SJCRH30 (cell line): ENCODE measurements around the gene UBAP2L. TPM values are rescaled to one million over a fixed set of nuclear protein-coding genes. Genes with fewer than 3 reads are reported as not detected.
A peak's percentile ranks its signal among the peaks of the same experiment; 100 is the strongest.

Source experiments
- DNase-seq, 2 experiments: peaks; one replicate each; pipeline ENCODE4 v3.0.0-alpha.2; 2015 to 2020
- H3K27ac ChIP-seq: fragments of 250-450 bp; sonication (Bioruptor Pico); 2 replicates; pipeline ENCODE4 v1.5.1; 2020; ENCODE audit warnings: mild to moderate bottlenecking, moderate library complexity
- H3K27me3 ChIP-seq: fragments of 250-450 bp; sonication (Bioruptor Pico); 2 replicates; pipeline ENCODE4 v1.5.1; 2020; ENCODE audit warnings: mild to moderate bottlenecking, moderate library complexity
- H3K36me3 ChIP-seq: fragments of 250-450 bp; sonication (Bioruptor Pico); 2 replicates; pipeline ENCODE4 v1.5.1; 2020; ENCODE audit warnings: mild to moderate bottlenecking, moderate library complexity
- H3K4me1 ChIP-seq: fragments of 250-450 bp; sonication (Bioruptor Pico); 2 replicates; pipeline ENCODE4 v1.5.1; 2020; ENCODE audit warnings: mild to moderate bottlenecking, moderate library complexity
- H3K4me3 ChIP-seq: fragments of 250-450 bp; sonication (Bioruptor Pico); 2 replicates; pipeline ENCODE4 v1.5.1; 2020; ENCODE audit warnings: mild to moderate bottlenecking, moderate library complexity
- H3K9me3 ChIP-seq: fragments of 250-450 bp; sonication (Bioruptor Pico); replicated peaks from 2 replicates; pipeline ENCODE4 v1.5.1; 2020; ENCODE audit warnings: mild to moderate bottlenecking, moderate library complexity
- total RNA-seq: library from RNA; depleted of rRNA; stranded (reverse); fragments of >200 nt; shearing (Covaris generic); gene quantifications from 2 replicates; pipeline ENCODE4 v1.2.3, GENCODE V29; 2014; rRNA removed

UBAP2L gene, protein sequence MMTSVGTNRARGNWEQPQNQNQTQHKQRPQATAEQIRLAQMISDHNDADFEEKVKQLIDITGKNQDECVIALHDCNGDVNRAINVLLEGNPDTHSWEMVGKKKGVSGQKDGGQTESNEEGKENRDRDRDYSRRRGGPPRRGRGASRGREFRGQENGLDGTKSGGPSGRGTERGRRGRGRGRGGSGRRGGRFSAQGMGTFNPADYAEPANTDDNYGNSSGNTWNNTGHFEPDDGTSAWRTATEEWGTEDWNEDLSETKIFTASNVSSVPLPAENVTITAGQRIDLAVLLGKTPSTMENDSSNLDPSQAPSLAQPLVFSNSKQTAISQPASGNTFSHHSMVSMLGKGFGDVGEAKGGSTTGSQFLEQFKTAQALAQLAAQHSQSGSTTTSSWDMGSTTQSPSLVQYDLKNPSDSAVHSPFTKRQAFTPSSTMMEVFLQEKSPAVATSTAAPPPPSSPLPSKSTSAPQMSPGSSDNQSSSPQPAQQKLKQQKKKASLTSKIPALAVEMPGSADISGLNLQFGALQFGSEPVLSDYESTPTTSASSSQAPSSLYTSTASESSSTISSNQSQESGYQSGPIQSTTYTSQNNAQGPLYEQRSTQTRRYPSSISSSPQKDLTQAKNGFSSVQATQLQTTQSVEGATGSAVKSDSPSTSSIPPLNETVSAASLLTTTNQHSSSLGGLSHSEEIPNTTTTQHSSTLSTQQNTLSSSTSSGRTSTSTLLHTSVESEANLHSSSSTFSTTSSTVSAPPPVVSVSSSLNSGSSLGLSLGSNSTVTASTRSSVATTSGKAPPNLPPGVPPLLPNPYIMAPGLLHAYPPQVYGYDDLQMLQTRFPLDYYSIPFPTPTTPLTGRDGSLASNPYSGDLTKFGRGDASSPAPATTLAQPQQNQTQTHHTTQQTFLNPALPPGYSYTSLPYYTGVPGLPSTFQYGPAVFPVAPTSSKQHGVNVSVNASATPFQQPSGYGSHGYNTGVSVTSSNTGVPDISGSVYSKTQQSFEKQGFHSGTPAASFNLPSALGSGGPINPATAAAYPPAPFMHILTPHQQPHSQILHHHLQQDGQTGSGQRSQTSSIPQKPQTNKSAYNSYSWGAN
- 114 and 129 TPM in 2 replicates for total RNA-seq

- peaks cover 3% of the 10 kb centered on the region; the same call in 1 of the 2 replicates for H3K4me1 ChIP-seq
- no peaks in the 10 kb centered on the region for H3K27me3 ChIP-seq
- H3K36me3 ChIP-seq, result peaks cover 26% of the 10 kb centered on the region
- H3K9me3 ChIP-seq, result 0 out of 2 replicates have a peak, but pooled peaks cover 4% of the 10 kb centered on the region
- H3K4me3 ChIP-seq, result peak within 1 kb of the TSS; percentile 98
- H3K27ac ChIP-seq, result peak within 1 kb of the TSS; percentile 97
- DNase-seq, result peak; percentile 98
These were observed at the start of gene UBAP2L for GRCh38 chr1:154220071-154220969. UBAP2L (plus strand) TSS chr1:154220955; CDS start chr1:154225124, 4,169 bp downstream.

- H3K4me1 ChIP-seq, result no peaks in the 10 kb centered on the region
- H3K36me3 ChIP-seq, result peaks cover 86% of the 10 kb centered on the region
- no peak overlapping the region for H3K4me3 ChIP-seq
- H3K9me3 ChIP-seq, result no peaks in the 10 kb centered on the region
- no peak for DNase-seq
- H3K27ac ChIP-seq, result no peak overlapping the region
- no peaks in the 10 kb centered on the region for H3K27me3 ChIP-seq
These were observed 49.6 kb upstream of the UBAP2L start for GRCh38 chr1:154171223-154171583.

GRCh38 chr1:154171880-154172279 lies 48.9 kb upstream of the UBAP2L start:
- H3K4me1 ChIP-seq, result no peaks in the 10 kb centered on the region
- no peak overlapping the region for H3K27ac ChIP-seq
- no peaks in the 10 kb centered on the region for H3K9me3 ChIP-seq
- H3K4me3 ChIP-seq, result no peak overlapping the region
- peaks cover 79% of the 10 kb centered on the region for H3K36me3 ChIP-seq
- no peak for DNase-seq
- H3K27me3 ChIP-seq, result no peaks in the 10 kb centered on the region

DNA sequence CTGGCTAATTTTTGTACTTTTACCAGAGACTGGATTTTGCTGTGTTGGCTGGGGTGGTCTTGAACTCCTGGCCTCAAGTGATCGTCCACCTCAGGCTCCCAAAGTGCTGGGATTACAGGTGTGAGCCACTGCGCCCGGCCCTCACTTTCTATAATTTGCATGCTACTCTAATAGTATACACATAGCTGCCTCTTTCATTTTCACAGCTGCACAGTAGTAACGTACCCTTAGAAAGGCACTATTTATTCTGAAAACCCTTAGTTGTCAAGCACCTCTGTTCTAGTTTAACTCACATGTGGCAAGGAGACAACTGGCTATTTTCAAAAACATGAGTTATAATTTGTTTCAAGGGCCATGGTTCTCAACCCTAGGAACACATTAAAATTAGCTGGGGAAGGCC lies 46.1 kb upstream of the UBAP2L start:
- no peaks in the 10 kb centered on the region for H3K9me3 ChIP-seq
- H3K4me3 ChIP-seq, result no peak overlapping the region
- H3K4me1 ChIP-seq, result no peaks in the 10 kb centered on the region
- no peak for DNase-seq
- peaks cover 57% of the 10 kb centered on the region for H3K36me3 ChIP-seq
- no peak overlapping the region for H3K27ac ChIP-seq
- no peaks in the 10 kb centered on the region for H3K27me3 ChIP-seq

DNA sequence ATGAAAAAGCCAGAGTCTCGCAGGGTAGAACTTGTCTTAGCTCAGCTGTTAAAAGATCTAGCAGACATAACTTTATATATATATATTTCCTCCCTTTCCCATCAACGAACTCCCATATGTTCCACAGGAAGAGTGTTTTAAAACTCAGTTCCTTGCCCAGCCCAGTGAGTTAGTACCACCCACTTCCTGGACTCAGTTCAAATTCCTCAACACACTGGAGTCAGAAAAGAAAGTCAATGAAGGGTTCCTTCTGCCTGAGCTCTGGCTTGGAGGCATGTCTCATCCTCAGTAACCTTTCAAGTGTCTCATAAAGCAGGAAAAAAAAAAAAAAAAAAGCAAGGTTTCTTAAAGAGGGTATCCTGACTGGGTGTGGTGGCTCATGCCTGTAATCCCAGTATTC lies 44.4 kb upstream of the UBAP2L start:
- Histone ChIP-seq H3K36me3 (peaks cover 49% of the 10 kb centered on the region), H3K27ac (no peak overlapping the region), H3K4me1 (no peaks in the 10 kb centered on the region), H3K9me3 (no peaks in the 10 kb centered on the region), H3K4me3 (no peak overlapping the region), H3K27me3 (no peaks in the 10 kb centered on the region)
- DNase-seq, result no peak

DNA sequence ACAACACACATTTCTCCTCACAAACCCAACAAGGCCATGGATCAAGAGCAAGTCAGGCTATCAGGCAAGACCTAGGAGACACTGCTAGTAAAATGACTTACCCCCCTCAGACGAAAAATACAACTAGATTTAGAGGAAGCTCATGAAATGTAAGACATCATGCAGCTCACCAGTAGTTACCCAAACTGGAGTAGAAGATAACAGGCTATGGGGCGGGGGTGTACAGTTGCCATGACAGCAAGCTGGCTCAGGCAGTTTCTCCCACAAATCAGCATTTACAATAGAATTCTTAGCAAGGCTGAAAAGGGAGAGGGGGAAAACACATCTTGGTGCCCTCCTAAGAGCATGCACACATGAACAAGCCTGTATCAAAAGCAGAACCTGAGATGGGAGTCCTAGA lies 42.7 kb upstream of the UBAP2L start:
- Histone ChIP-seq H3K36me3 (peaks cover 32% of the 10 kb centered on the region), H3K4me1 (no peaks in the 10 kb centered on the region), H3K27ac (no peak overlapping the region), H3K9me3 (no peaks in the 10 kb centered on the region), H3K27me3 (no peaks in the 10 kb centered on the region), H3K4me3 (no peak overlapping the region)
- DNase-seq, result no peak

DNA sequence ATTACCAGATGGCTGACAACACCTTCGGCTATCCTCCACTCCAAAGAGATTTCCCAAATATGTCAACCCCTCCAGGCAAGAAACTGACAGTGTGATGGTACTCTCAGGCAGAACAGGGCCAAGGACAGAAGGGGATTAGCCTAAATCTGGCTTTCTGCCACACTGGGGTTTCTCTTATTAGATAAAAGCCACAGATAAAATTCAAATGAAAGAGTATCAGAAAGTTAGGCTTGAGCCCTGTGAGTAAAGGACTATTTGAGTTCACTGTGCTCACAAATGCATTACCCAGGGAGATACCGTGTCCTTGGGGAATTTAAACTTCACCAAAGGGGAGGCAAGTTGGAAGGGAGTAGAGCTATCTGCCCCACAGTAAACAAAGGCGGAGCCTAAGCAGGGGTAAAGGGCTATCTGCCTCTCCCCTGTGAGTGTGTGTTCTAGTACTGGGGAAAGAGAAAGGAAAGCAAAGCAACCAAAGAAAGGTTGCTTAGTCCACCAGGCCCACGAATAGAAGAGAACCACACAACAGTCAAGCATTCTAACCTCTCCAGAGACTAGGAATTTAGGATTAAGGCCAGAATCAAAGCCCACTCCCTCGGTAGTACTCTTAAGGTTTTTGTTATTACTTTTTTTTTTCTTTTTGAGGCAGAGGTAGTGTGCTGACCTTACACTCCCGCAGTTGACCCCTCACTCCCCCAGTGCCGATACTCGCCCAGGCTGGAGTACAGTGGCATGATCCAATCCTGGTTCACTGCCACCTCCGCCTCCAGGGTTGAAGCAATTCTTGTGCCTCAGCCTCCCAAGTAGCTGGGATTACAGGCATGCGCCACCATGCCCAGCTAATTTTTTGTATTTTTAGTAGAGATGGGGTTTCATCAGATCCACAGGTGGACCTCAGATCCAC lies 41.6 kb upstream of the UBAP2L start:
- no peak for DNase-seq
- no peaks in the 10 kb centered on the region for H3K27me3 ChIP-seq
- H3K4me1 ChIP-seq, result no peaks in the 10 kb centered on the region
- no peak overlapping the region for H3K27ac ChIP-seq
- no peak overlapping the region for H3K4me3 ChIP-seq
- H3K36me3 ChIP-seq, result peaks cover 23% of the 10 kb centered on the region
- no peaks in the 10 kb centered on the region for H3K9me3 ChIP-seq

DNA sequence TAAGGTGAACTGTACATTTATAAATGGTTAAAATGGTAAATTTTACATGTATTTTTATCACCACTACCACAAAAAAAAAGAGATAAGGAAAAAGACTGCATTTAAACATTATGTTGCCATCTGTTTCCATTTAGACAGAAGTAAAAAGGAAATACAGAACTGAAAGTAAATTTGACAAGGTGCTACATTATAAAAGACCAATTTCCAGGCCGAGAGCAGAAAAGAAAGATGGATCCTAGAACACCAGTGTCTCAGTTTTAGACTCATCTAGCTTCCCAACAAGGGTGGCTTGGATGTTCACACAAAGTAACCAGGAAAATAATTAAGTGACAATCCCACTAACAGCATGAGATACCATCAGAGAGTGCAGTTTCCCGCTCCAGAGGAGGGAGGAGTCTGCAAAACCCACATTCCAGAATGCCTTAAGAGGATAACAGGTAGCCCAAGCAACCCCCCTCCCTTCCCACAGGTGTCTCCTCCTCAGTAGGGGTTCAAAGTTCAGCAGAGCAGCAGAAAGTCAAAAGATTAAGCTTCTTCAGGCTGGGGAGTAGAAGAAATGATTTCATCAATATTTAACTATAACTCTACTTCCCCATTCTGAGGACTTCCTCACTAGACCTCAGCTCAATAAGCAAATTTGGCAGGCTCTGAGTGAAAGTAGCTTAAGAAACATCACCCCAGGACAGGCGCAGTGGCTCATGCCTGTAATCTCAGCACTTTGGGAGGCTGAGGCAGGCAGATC lies 40.6 kb upstream of the UBAP2L start:
- Histone ChIP-seq H3K27me3 (no peaks in the 10 kb centered on the region), H3K36me3 (peaks cover 20% of the 10 kb centered on the region), H3K4me3 (no peak overlapping the region), H3K27ac (no peak overlapping the region), H3K4me1 (no peaks in the 10 kb centered on the region), H3K9me3 (no peaks in the 10 kb centered on the region)
- DNase-seq, result no peak

DNA sequence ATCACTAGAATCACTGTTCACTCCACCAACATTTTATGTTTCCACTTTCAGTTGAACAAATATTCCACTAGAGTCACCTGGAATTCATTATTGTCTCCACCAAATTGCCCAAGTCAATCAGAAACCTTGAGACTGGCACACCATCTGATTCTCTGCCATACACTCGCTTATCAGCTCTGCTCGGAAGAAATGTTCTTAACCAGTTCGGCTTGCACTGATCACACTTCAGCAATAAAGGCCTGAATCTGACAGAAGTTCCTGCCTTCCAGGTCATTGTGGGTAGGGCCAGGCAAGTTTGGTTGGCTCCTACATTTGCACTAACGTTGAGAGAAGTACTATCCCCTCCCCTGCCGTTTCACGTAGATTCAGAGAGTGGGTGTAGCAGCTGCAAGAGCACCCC lies 38.8 kb upstream of the UBAP2L start:
- peak overlapping the region; percentile 78 for H3K4me3 ChIP-seq
- H3K4me1 ChIP-seq, result peaks cover 10% of the 10 kb centered on the region
- no peaks in the 10 kb centered on the region for H3K27me3 ChIP-seq
- no peaks in the 10 kb centered on the region for H3K9me3 ChIP-seq
- peaks cover 12% of the 10 kb centered on the region for H3K36me3 ChIP-seq
- no peak for DNase-seq
- H3K27ac ChIP-seq, result peak overlapping the region; percentile 51; the same call in 1 of the 2 replicates

- Histone ChIP-seq H3K27me3 (no peaks in the 10 kb centered on the region), H3K27ac (peak overlapping the region; percentile 51), H3K4me3 (peak overlapping the region; percentile 78), H3K36me3 (peaks cover 12% of the 10 kb centered on the region), H3K4me1 (peaks cover 12% of the 10 kb centered on the region), H3K9me3 (no peaks in the 10 kb centered on the region)
- peak; percentile 81 to 83 for DNase-seq
These were observed 38.3 kb upstream of the UBAP2L start for GRCh38 chr1:154182344-154183045.

DNA sequence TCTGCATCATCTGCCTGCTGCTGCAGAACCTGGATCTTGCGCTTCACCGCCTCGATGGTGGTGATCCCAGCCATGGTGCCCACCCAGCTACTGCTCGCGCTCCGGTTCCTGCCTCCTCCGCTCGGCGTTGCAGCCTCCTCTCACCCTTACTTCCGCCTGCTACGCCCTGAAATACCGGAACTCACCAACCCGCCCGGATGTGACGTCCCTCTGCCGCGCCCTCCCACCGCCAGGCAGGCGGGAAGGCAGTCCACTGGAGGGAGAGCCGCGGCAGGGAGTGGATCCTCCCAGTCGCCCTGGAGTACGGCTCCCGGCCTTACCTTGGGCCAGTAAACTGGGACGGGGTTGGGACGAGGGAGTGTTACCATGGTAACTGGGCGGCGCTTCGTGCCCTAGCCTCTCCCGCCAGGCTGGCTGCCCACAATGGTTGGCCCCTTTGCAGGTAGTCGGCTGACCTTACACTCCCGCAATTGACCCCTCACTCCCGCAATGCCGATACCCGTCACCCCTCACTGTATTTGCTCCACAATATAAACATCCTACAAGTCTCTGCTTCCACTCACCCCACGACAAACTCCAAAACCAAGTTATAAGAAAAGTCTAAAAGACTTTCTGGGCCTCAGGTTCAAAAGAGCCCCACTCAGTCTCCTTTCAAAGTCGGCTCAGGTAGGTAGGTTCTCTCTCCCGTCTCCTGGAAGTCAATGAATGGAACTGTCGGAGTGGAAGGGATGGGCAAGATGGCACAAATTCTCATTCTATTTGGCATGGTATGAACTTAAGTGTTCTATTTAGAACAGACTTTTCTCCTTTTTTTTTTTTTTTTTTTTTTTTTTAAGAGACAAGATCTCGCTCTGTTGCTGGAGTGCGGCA lies 37.5 kb upstream of the UBAP2L start:
- peak; percentile 96 to 97 for DNase-seq
- H3K27me3 ChIP-seq, result no peaks in the 10 kb centered on the region
- H3K36me3 ChIP-seq, result peaks cover 7% of the 10 kb centered on the region

More for the DNA sequence above, 37.5 kb upstream of the UBAP2L start:
- peaks cover 12% of the 10 kb centered on the region for H3K4me1 ChIP-seq
- H3K27ac ChIP-seq, result peak overlapping the region; percentile 51
- peak overlapping the region; percentile 78 for H3K4me3 ChIP-seq
- H3K9me3 ChIP-seq, result no peaks in the 10 kb centered on the region
